GM21528 (cell line): ENCODE results near the gene RHBG.
"Not testable (repeated sequence)": the region's sequence is repeated elsewhere in the genome, so short reads cannot be mapped to it uniquely, and the experiment has no call there.

Experiments used
- ATAC-seq: cut with Tn5 transposase; IDR thresholded peaks from one replicate; pipeline ENCODE4 v1.9.1; 2021; ENCODE audit warnings: mild to moderate bottlenecking, moderate library complexity; ENCODE audit not compliant: unreplicated experiment, low FRiP score

Gene RHBG, protein sequence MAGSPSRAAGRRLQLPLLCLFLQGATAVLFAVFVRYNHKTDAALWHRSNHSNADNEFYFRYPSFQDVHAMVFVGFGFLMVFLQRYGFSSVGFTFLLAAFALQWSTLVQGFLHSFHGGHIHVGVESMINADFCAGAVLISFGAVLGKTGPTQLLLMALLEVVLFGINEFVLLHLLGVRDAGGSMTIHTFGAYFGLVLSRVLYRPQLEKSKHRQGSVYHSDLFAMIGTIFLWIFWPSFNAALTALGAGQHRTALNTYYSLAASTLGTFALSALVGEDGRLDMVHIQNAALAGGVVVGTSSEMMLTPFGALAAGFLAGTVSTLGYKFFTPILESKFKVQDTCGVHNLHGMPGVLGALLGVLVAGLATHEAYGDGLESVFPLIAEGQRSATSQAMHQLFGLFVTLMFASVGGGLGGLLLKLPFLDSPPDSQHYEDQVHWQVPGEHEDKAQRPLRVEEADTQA

GRCh38 chr1:156368889-156369684, at the start of gene RHBG:
TSS of gene RHBG (plus strand) at chr1:156369211. CDS start at chr1:156369250, 39 bp downstream.
- ATAC-seq, result no peak

DNA sequence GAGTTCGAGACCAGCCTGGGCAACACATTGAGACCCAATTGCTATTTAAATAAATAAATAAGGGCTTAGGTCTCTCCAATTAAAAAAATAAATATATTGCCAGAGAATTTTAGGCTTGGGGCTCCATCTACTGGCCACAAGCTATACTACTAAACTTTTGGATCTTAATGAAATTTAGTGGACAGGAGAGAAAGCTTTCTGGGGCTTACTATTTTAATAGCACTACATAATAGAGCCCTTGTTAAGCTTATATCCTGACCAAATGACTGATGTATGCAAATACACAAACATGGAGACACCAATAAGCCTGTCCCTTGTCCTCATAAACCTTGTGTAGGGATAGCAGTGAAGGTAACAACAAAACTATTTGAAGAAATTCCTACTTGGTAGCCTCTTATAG, 49.3 kb upstream of the RHBG start:
- no peak for ATAC-seq

DNA sequence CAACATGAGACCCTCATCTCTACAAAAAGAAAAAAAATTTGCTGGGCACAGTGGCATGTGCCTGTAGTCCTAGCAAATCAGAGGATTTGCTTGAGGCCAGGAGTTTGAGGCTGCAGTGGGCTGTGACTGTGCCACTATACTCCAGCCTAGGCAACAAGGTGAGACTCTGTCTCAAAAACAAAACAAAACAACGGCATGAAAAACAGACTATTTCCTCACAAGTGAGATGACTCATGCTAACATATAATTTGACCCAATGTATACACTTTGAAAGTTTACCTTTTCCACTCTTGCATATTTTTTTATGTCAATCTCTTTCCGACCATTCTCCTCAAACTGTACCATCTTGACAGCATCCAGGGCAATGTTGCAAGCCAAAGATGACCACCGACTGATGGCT, 48.5 kb upstream of the RHBG start:
- no peak for ATAC-seq

DNA sequence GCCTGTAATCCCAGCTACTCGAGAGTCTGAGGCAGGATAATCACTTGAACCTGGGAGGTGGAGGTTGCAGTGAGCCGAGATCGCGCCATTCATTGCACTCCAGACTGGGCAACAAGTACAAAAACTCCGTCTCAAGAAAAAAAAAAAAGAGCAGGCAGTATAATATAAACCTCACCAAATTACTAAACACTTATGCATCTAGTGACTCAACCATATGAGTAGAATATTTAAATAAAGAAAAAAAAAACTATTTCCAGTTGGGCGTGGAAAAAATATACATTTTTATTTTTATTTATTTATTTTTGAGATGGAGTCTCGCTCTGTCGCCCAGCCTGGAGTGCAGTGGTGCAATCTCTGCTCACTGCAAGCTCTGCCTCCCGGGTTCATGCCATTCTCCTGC, 45.8 kb upstream of the RHBG start:
- not testable (repeated sequence) for ATAC-seq

GRCh38 chr1:156336242-156336641, 32.8 kb upstream of the RHBG start:
- no peak for ATAC-seq

DNA sequence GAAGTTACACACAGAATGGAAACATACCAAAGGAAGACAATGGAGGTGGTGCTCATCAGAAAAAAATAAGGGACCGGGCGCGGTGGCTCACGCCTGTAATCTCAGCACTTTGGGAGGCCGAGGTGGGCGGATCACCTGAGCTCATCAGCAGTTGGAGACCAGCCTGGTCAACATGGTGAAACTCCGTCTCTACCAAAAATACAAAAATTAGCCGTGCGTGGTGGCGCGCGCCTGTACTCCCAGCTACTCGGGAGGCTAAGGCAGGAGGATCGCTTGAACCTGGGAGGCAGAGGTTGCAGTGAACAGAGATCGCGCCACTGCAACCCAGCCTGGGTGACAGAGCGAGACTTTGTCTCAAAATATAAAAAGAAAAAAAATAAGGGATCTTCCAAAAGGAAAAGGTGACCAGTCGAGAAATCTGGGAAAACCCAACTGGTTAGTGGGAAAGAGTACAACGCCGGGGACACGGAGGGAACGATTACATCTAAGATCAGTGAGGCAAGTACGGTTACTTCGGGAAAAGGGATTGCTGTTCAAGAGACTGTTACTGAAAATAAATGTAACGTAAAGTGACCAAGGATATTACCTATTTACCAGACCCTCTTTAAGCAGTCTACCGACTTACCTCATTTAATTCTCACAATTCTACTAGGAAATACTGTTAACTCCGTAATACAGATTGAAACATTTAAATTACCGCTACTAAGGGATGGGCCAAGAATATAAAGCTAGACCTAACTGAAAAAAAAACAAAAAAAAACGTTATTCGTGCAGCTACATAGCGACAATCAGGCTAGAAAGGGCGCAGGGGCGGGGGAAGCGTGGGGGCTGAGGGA, 31.7 kb upstream of the RHBG start:
- ATAC-seq, result no peak

GRCh38 chr1:156337888-156338179, 31.2 kb upstream of the RHBG start:
- peak; percentile 21 for ATAC-seq

DNA sequence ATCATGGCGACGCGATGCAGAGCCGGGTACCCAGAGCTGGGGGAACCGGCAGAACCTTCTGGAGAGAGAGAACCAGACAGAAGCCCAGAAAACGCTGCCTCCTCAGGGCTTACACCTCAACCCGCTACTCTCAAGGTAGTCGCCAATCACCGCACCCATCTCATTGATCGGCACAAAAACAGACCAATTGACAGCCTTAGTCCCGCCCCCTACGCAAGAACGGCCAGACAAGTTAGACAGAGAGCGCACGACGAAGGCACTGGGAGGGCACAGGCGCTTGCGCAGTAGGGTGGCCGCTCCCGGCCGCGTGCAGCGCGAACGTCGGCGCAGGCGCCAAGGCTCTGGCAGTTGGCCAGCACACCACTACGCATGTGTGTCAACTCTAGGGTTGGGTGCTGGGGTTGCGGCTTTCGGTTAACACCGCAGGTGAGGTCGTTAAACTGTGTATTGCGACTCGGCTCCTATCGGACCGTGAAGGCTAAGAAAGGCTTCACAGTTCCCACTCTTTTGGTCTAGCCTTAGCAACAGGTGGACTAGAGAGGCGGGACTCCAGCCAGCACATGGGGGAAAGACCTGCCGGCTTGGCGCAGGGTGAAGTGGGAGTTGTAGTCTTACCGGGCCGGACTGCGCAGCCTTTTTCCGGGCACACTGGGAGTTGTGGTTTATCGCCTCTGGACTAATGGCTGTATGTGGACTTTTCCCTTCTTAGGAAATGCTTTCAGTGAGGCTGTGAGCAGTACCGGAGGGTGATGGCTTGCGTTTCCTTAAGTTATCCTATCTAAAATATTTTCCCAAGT, 30.6 kb upstream of the RHBG start, which contains the start of the genes CCT3 and TSACC:
CCT3 (minus strand) TSS at position 113 of the 797 bp plus-strand sequence; CDS start at position 5, 108 bp downstream.
TSACC (plus strand) TSS at position 347 of the 797 bp plus-strand sequence. CDS start 1,232 bp downstream, outside the sequence.
- peak; percentile 90 for ATAC-seq

DNA sequence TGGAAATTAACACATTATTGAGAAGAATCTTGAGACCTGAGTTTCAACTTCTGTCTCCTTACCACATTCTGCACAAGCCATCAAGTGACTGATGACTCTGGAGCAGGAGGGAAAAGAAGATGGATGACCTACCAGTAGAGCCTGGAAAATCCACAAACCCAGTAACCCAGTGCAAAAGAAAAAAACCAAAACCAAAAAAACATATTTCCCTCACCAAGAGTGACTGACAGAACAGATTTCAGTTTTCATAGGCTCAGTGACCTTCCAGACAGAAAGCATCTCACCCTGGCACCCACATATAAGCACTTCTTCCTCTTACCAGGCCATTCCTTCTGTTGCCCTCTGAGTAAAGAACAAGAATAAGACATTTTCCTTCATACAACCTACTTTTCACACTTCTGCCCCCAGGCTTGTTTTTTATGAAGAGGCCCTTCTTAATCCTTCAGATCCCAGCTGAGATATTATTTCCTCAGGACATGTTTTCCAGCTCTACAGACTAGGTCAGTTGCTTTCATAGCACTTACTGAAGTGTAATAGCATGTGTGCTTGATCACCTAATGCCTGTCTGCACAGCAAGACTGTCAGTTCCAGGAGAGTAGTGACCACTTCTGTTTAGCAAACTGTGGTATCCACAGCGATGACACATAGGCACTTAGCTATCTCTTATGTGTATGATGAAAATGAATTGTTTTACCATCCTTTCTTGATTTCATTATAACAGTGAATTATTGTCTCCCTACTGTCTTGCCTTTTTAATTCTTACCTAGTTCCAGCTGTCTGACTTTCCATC, 26.6 kb upstream of the RHBG start:
- no peak for ATAC-seq

DNA sequence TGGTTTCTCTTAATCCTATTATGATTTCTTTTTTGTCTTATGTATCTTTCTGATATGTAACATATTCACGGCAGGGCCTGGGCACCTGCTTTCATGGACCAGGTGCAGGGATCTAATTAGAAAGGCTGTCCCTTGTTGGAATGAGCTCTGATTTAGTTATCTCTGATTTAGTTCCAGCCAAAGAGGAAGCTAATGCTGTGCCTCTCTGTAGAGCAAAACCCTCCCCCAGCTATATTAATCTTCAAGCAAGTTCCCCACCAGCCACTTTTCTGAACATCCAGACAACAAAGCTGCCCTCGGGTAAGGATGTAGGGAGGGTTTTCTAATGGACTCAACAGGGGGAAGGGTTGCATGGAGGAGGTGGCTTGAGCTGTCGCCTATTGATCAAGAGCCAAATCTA, 24.6 kb upstream of the RHBG start:
- ATAC-seq, result no peak

DNA sequence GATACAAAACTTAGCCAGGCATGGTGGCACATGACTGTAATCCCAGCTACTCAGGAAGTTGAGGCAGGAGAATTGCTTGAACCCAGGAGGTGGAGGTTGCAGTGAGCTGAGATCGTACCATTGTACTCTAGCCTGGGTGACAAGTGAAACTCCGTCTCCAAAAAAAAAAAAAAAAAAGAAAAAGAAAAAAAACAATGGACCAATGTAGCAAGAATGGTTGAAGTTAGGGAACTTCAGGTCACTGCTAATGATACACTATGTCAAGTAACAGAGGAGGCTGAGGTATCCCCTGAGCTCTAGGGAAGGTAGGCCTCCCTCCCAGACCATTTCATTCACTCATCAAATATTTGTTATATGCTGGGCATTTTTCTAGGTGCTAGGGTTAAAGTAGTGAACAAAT, 23.0 kb upstream of the RHBG start:
- not testable (repeated sequence) for ATAC-seq

- no peak for ATAC-seq
Observed at GRCh38 chr1:156346636-156347035, 22.4 kb upstream of the RHBG start.

DNA sequence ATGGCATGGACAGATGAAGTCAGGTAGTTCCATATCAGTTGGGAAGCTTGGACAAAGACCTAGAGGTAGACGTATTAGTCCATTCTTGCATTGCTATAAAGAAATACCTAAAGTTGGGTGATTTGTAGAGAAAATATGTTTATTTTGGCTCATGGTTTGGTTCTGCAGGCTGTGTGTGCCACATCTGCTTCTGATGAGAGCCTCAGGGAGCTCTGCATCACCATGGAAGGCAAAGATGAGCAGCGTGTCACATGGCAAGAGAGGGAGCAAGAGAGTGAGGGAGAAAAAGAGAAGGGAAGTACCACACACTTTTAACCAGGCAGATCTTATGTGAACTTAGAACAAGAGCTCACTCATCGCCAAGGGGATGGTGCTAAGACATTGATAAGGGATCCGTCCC, 21.7 kb upstream of the RHBG start:
- no peak for ATAC-seq

DNA sequence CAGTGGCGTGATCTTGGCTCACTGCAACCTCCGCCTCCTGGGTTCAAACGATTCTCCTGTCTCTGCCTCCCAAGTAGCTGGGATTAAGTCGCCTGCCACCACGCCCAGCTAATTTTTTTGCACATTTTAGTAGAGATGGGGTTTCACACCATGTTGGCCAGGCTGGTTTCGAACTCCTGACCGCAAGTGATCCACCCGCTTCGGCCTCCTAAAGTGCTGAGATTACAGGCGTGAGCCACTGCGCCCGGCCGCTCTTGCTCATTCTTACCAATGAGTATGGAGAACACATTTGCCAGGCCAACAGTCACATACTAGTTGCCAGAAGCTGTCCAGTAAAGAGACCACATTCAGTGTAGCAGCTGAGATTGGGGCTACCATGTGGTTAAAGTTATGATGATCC, 16.5 kb upstream of the RHBG start:
- not testable (repeated sequence) for ATAC-seq

DNA sequence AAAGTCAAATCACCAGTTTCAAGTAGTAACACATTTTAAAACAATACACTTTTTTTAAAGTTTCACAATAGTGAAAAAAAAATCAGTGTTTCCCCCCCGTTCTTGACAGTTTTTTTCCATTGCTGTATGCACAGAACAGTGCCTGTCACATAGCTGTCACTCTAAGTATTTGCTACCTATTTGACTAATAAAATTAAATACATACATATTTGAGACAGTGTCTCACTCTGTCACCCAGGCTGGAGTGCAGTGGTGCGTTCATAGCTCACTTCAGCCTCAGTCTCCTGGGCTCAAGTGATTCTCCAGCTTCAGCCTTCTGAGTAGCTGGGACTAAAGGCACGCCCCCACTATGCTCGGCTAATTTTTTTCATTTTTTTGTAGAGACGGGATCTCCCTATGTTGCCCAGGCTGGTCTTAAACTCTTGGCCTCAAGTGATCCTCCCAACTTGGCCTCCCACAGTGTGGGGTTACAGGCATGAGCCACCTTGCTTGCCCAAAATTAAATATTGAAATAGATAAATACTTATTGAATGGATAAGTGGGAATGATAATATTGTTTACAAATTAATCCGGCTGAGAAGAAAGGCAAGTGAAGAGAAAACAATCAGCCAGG, 12.6 kb upstream of the RHBG start:
- no peak for ATAC-seq

- ATAC-seq, result no peak
Observed at GRCh38 chr1:156356875-156357534, 12.0 kb upstream of the RHBG start.

DNA sequence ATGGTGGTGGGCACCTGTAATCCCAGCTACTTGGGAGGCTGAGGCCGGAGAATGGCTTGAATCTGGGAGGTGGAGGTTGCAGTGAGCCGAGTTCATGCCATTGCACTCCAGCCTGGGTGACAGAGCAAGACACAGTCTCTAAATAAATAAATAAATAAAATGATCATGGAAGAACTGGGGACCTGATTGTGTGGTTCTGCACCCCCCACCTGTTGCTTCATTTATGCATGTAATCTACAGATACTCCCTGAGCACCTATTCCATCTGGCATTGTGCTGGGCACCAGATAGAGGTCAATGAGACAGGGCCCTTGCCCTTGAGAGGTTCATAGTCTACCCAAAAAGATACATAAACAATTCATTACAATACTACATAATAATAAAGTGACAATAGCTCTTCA, 11.0 kb upstream of the RHBG start:
- ATAC-seq, result no peak

DNA sequence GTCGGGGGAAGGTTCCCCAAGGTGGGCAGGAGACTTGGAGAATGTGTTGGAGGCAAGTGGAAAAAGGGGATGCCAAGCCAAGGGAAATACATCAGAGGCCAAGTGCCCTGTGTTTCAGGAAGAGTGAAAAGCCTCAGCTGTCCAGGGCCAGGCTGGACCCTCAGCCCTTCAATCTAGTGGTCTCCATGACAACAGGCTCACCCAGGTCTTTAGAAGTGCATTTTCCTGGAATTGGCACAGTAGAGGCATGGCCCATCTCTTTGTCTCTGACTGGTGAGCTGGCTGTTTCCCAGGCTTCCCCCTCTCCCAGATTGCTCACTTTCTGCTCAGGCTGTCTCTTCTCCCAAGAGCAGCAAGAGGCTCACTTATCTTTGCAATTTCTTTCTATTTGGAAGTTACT, 10.4 kb upstream of the RHBG start:
- no peak for ATAC-seq
